AG09309 (cell line): ENCODE measurements around the gene RIT1.

Experiments used
- DNase-seq: peaks from one replicate; pipeline ENCODE4 v3.0.0-alpha.2; 2010; ENCODE audit warnings: low read depth
- H3K4me3 ChIP-seq: 2 replicates; pipeline ENCODE4 v1.5.1; 2011; ENCODE audit warnings: mild to moderate bottlenecking, low read depth, low read length, moderate library complexity; ENCODE audit not compliant: control insufficient read depth
- CTCF ChIP-seq: IDR thresholded peaks from 2 replicates; pipeline ENCODE4 v1.5.1; 2011; ENCODE audit warnings: mild to moderate bottlenecking, low read depth, low read length, inconsistent platforms; ENCODE audit not compliant: insufficient read depth, control insufficient read depth; ENCODE audit errors: missing control alignments

The RIT1 gene

DNA sequence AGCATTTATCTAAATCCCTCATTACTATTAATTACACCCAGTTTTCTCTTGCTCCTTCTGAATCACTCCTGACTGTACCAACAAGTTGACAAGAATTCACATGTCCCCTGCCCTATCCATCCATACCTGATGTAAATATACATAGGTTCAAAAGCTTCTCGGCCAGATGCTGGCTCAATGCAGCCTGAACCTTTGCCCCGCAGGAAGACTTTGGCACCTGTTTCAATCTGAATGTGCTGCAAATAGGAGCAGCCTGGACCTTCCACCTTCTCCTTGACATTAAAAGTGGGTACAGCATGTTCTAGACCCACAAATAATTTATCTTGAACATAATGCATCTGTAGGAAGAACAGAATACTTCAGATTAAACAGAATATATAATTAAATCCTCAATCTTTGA lies 14.4 kb upstream of the RIT1 start:
- no peak overlapping the region for H3K4me3 ChIP-seq
- no peak for DNase-seq
- no peak for TF ChIP-seq CTCF

DNA sequence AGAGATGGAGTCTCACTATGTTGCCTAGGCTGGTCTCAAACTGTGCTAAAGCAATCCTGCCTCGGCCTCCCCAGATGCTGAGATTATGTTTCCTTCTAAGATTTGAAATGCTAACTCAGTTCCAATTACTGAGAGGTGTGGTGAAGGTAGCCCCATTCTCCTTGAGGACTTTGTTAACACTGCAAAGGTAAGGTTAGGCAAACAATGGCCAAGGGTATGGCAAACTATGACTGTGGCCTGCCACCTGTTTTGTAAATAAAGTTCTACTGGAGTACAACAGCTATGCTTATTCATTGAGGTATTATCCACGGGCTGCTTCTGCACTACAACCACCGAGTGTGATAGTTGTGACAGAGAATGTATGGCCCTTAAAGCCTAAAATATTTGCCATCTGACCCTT lies 9.6 kb upstream of the RIT1 start:
- H3K4me3 ChIP-seq, result no peak overlapping the region
- DNase-seq, result no peak
- TF ChIP-seq CTCF, result no peak

DNA sequence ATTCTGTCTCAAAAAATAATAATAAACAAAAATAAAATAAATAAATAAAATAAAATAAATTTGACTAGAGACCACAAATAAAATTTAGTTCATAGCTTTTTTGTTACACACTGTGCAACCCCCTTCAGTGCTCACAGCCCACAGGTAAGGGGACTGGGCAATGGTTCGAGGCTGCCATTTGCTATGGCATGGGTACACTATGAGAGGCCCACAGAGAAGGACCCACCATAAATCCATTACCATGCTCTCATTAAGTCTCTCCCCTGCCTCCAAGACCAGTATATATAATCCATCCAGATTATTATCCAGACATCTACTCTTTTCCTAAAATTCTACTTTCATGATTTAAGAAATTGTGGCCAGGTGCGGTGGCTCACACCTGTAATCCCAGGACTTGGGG lies 8.7 kb upstream of the RIT1 start:
- TF ChIP-seq CTCF, result no peak
- no peak overlapping the region for H3K4me3 ChIP-seq
- DNase-seq, result no peak

DNA sequence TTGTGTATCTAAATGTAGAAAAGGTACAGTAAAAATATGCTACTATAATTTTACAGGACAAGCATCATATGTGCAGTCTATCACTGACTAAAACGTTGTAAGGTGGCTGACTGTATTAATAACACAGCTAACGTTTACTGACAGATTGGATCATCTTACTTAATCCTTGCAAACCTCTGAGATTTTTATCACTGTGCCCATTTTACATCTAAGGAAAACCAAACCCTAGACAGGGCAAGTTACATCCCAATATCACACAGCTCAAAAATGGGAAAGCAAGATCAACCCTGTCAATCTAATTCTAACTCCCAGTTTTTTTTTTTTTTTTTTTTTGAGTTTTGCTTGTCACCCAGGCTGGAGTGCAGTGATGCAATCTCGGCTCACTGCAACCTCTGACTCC lies 7.5 kb upstream of the RIT1 start:
- no peak for TF ChIP-seq CTCF
- no peak overlapping the region for H3K4me3 ChIP-seq
- DNase-seq, result no peak

GRCh38 chr1:155913969-155914757 lies 3.0 kb upstream of the RIT1 start:
- DNase-seq, result no peak
- TF ChIP-seq CTCF, result no peak
- no peak overlapping the region for H3K4me3 ChIP-seq

DNA sequence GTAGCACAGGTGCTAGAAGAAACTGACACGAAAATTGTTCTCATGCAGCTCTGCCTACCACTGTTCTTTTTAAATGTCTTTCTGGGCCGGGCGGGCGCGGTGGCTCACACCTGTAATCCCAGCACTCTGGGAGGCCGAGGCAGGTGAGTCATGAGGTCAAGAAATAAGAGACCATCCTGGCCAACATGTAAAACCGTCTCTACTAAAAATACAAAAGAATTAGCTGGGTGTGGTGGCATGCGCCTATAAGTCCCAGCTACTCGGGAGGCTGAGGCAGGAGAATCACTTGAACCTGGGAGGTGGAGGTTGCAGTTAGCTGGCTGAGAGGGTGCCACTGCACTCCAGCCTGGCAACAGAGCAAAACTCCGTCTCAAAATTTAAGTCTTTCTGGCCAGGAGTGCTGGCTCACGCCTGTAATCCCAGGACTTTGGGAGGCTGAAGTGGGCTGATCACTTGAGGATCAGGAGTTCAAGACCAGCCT lies 947 bp upstream of the RIT1 start:
- H3K4me3 ChIP-seq, result no peak overlapping the region
- DNase-seq, result no peak
- TF ChIP-seq CTCF, result no peak

DNA sequence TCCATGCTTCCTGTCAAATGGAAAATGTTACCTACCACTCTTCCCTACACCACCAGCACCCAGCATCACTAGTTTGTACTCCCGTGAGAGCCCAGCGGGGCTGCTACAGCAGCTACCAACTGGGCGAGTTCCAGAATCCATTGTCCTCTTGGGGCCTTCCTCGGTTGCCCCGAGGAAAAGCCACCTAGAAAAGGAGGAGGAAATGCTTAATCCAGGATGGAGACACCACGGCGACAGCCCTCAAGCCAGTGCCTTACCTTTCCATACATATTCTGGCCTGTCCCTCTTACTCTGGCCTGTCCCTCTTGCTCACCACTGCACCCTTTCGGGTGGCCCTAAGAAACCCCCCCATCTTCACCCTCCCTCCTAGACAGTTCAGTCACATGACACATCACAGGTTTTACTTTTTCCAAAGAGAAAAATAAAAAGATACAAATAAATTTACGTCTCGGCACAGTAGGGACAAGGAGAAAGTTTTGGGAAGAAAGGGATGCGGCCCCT lies 478 bp downstream of the RIT1 start:
- no peak for DNase-seq

More for the DNA sequence above, 478 bp downstream of the RIT1 start:
- no peak for TF ChIP-seq CTCF
- H3K4me3 ChIP-seq, result peak overlapping the region; percentile 43
